WTC11 (cell line): ENCODE measurements around the gene U2SURP. TPM values are rescaled to one million over a fixed set of nuclear protein-coding genes. Genes with fewer than 3 reads are reported as not detected.

ENCODE experiments used
- ATAC-seq: fragments of 200-7000 bp; cut with Tn5 transposase; 2 replicates; pipeline ENCODE4 v1.10.0; 2021; ENCODE audit warnings: mild to moderate bottlenecking, moderate library complexity
- CTCF ChIA-PET: fragments of 300-600 bp; sonication (Branson Sonifier 250); formaldehyde crosslinking; loops from one replicate; lab custom pipeline; 2021; ENCODE audit warnings: antibody characterized with exemption; lab: Charles Lee
- POLR2A ChIA-PET: fragments of 350-600 bp; sonication (Branson Sonifier 250); formaldehyde crosslinking; loops from one replicate; lab custom pipeline; 2021; ENCODE audit warnings: antibody characterized with exemption; lab: Charles Lee
- DNase-seq: peaks from one replicate; pipeline ENCODE4 v3.0.0; 2021; ENCODE audit warnings: low spot score
- H3K27ac Mint-ChIP-seq: 2 replicates; pipeline ENCODE4 v1.8.0; 2021; ENCODE audit warnings: mixed read lengths
- H3K27me3 Mint-ChIP-seq: 2 replicates; pipeline ENCODE4 v1.8.0; 2021; ENCODE audit warnings: low read depth, mild to moderate bottlenecking, moderate library complexity, mixed read lengths
- H3K36me3 Mint-ChIP-seq: 2 replicates; pipeline ENCODE4 v1.8.0; 2021; ENCODE audit warnings: mixed read lengths
- H3K4me1 Mint-ChIP-seq: 2 replicates; pipeline ENCODE4 v1.8.0; 2022; ENCODE audit warnings: mixed read lengths
- H3K4me3 Mint-ChIP-seq: 2 replicates; pipeline ENCODE4 v1.8.0; 2021; ENCODE audit warnings: mild to moderate bottlenecking, moderate library complexity, mixed read lengths
- H3K9me3 Mint-ChIP-seq: 2 replicates; pipeline ENCODE4 v1.8.0; 2021; ENCODE audit warnings: mixed read lengths
- CBFB ChIP-seq: sonication (generic); formaldehyde crosslinking; IDR thresholded peaks from 2 replicates; pipeline ENCODE4 v1.8.1; 2022; ENCODE audit warnings: mild to moderate bottlenecking, low read depth, missing genetic modification reagents
- CTCF ChIP-seq: fragments of 200-600 bp; IDR thresholded peaks from 2 replicates; pipeline ENCODE4 v1.8.0; 2022; ENCODE audit warnings: antibody characterized with exemption
- E2F1 ChIP-seq: sonication (generic); formaldehyde crosslinking; IDR thresholded peaks from 2 replicates; pipeline ENCODE4 v1.8.0; 2022; ENCODE audit warnings: mild to moderate bottlenecking, missing genetic modification reagents
- ELF4 ChIP-seq: sonication (generic); formaldehyde crosslinking; IDR thresholded peaks from 2 replicates; pipeline ENCODE4 v1.8.1; 2022; ENCODE audit warnings: low read depth, mild to moderate bottlenecking, moderate library complexity, missing genetic modification reagents
- EMX1 ChIP-seq: fragments of 250-450 bp; sonication (Bioruptor Pico); IDR thresholded peaks from 2 replicates; pipeline ENCODE4 v1.8.0; 2021; ENCODE audit warnings: mild to moderate bottlenecking
- ERG ChIP-seq: fragments of 250-450 bp; sonication (Bioruptor Pico); IDR thresholded peaks from 2 replicates; pipeline ENCODE4 v1.8.0; 2021; ENCODE audit warnings: mild to moderate bottlenecking
- IRF2 ChIP-seq: sonication (generic); formaldehyde crosslinking; IDR thresholded peaks from 2 replicates; pipeline ENCODE4 v1.8.0; 2022; ENCODE audit warnings: low read depth, missing genetic modification reagents, borderline replicate concordance
- NR2C2 ChIP-seq: sonication (generic); formaldehyde crosslinking; IDR thresholded peaks from 2 replicates; pipeline ENCODE4 v1.8.0; 2022; ENCODE audit warnings: mild to moderate bottlenecking, missing genetic modification reagents
- NR3C1 ChIP-seq: sonication (generic); formaldehyde crosslinking; conservative IDR thresholded peaks from 2 replicates; pipeline ENCODE4 v1.8.1; 2023; ENCODE audit warnings: low read depth, mild to moderate bottlenecking, missing genetic modification reagents
- SP1 ChIP-seq: sonication (generic); formaldehyde crosslinking; conservative IDR thresholded peaks from 2 replicates; pipeline ENCODE4 v1.8.1; 2022; ENCODE audit warnings: missing genetic modification reagents
- TP53 ChIP-seq: sonication (generic); formaldehyde crosslinking; IDR thresholded peaks from 2 replicates; pipeline ENCODE4 v1.8.1; 2023; ENCODE audit warnings: mild to moderate bottlenecking, missing genetic modification reagents
- USF1 ChIP-seq: sonication (generic); formaldehyde crosslinking; IDR thresholded peaks from 2 replicates; pipeline ENCODE4 v1.8.0; 2022; ENCODE audit warnings: mild to moderate bottlenecking, missing genetic modification reagents
- ZBTB21 ChIP-seq: sonication (generic); formaldehyde crosslinking; IDR thresholded peaks from 2 replicates; pipeline ENCODE4 v1.8.1; 2023; ENCODE audit warnings: mild to moderate bottlenecking, missing genetic modification reagents, borderline replicate concordance
- ZNF138 ChIP-seq: sonication (generic); formaldehyde crosslinking; conservative IDR thresholded peaks from 2 replicates; pipeline ENCODE4 v1.8.1; 2022; ENCODE audit warnings: mild to moderate bottlenecking, moderate library complexity, missing genetic modification reagents
- ZNF232 ChIP-seq: sonication (generic); formaldehyde crosslinking; IDR thresholded peaks from 2 replicates; pipeline ENCODE4 v1.8.0; 2022; ENCODE audit warnings: mild to moderate bottlenecking, missing genetic modification reagents
- ZNF423 ChIP-seq: fragments of 250-450 bp; sonication (Bioruptor Pico); IDR thresholded peaks from 2 replicates; pipeline ENCODE4 v2.1.2; 2022; ENCODE audit warnings: mild to moderate bottlenecking, moderate library complexity
- ZNF425 ChIP-seq: fragments of 250-450 bp; sonication (Bioruptor Pico); conservative IDR thresholded peaks from 2 replicates; pipeline ENCODE4 v1.9.0; 2021; ENCODE audit warnings: mild to moderate bottlenecking
- ZSCAN18 ChIP-seq: fragments of 250-450 bp; sonication (Bioruptor Pico); IDR thresholded peaks from 2 replicates; pipeline ENCODE4 v2.1.2; 2022; ENCODE audit warnings: mild to moderate bottlenecking, moderate library complexity
- total RNA-seq: library from RNA; stranded (reverse); gene quantifications from 3 replicates; pipeline ENCODE4 v1.2.3, GENCODE V29; 2021
- TF ChIP-seq, protein P1 (sequence below): sonication (generic); formaldehyde crosslinking; IDR thresholded peaks from 2 replicates; pipeline ENCODE4 v1.8.1; 2022; ENCODE audit warnings: low read depth, mild to moderate bottlenecking, moderate library complexity, missing genetic modification reagents, borderline replicate concordance
- TF ChIP-seq, protein P2 (sequence below): sonication (generic); formaldehyde crosslinking; conservative IDR thresholded peaks from 2 replicates; pipeline ENCODE4 v1.8.1; 2023; ENCODE audit warnings: mild to moderate bottlenecking, low read depth, missing genetic modification reagents, moderate library complexity
- TF ChIP-seq, protein P3 (sequence below): sonication (generic); formaldehyde crosslinking; IDR thresholded peaks from 2 replicates; pipeline ENCODE4 v1.8.0; 2023; ENCODE audit warnings: missing genetic modification reagents

The U2SURP gene
- total RNA-seq, 1 experiment from 2014 or later, result 133 TPM

GRCh38 chr3:142958707-142959106 is 42.7 kb upstream of the U2SURP start:
- H3K36me3 Mint-ChIP-seq, result peaks cover 3% of the 10 kb centered on the region; the same call in 1 of the 2 replicates
- TF ChIP-seq IRF2 (no peak), ZSCAN18 (CRISPR knock-in tag) (no peak), SP1 (CRISPR knock-in tag) (no peak), ERG (CRISPR knock-in tag) (no peak), ZNF138 (no peak), ELF4 (CRISPR knock-in tag) (no peak), ZBTB21 (no peak), ZNF423 (no peak), CTCF (no peak), ZNF232 (CRISPR knock-in tag) (no peak), E2F1 (CRISPR knock-in tag) (no peak), CBFB (no peak)
- TF ChIP-seq, protein P1, sequence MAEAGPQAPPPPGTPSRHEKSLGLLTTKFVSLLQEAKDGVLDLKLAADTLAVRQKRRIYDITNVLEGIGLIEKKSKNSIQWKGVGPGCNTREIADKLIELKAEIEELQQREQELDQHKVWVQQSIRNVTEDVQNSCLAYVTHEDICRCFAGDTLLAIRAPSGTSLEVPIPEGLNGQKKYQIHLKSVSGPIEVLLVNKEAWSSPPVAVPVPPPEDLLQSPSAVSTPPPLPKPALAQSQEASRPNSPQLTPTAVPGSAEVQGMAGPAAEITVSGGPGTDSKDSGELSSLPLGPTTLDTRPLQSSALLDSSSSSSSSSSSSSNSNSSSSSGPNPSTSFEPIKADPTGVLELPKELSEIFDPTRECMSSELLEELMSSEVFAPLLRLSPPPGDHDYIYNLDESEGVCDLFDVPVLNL (CRISPR knock-in tag), result no peak
- TF ChIP-seq, protein P2, sequence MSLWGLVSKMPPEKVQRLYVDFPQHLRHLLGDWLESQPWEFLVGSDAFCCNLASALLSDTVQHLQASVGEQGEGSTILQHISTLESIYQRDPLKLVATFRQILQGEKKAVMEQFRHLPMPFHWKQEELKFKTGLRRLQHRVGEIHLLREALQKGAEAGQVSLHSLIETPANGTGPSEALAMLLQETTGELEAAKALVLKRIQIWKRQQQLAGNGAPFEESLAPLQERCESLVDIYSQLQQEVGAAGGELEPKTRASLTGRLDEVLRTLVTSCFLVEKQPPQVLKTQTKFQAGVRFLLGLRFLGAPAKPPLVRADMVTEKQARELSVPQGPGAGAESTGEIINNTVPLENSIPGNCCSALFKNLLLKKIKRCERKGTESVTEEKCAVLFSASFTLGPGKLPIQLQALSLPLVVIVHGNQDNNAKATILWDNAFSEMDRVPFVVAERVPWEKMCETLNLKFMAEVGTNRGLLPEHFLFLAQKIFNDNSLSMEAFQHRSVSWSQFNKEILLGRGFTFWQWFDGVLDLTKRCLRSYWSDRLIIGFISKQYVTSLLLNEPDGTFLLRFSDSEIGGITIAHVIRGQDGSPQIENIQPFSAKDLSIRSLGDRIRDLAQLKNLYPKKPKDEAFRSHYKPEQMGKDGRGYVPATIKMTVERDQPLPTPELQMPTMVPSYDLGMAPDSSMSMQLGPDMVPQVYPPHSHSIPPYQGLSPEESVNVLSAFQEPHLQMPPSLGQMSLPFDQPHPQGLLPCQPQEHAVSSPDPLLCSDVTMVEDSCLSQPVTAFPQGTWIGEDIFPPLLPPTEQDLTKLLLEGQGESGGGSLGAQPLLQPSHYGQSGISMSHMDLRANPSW, result no peak
- peaks cover 11% of the 10 kb centered on the region for H3K4me1 Mint-ChIP-seq
- no peak overlapping the region for H3K27ac Mint-ChIP-seq
- DNase-seq, result no peak
- no peak overlapping the region for H3K4me3 Mint-ChIP-seq
- ChIA-PET POLR2A (no interaction called here), CTCF (interaction anchor here (1.0 to 1.4 kb wide), 2 partner anchors 27 to 30 kb away, joined by 3 to 5 read pairs; no protein-coding TSS in a partner anchor)
- H3K9me3 Mint-ChIP-seq, result no peaks in the 10 kb centered on the region
- H3K27me3 Mint-ChIP-seq, result peaks cover 26% of the 10 kb centered on the region
- ATAC-seq, result no peak

DNA sequence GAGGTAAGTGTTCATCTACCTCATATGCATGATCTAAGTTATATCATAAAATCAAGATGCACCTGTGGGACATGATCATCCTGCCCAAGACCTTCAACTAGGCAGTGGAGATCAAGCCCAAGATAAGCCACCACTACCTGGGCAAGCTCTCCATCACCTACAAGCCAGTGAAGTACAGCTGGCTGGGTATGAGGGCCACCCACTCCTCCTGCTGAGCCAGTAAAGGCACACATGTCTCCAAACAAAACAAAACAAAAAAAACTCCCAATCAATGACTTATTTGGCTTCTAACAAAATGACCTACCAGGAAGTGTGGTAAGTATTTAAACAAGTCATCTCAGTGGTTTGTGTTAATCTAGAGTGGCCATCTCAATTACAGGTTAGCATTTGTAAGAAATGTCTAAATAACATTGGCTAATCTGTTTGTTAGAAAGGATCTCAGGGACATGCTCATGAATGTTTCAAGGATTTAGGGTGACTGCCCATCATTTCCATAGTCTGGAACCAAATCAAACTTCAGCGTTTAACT is 41.0 kb upstream of the U2SURP start:
- POLR2A ChIA-PET, result interaction anchor here (0.7 to 0.9 kb wide), 2 partner anchors 13 to 14 kb away, joined by 3 read pairs; no protein-coding TSS in a partner anchor
- no peak overlapping the region for H3K4me3 Mint-ChIP-seq
- peaks cover 15% of the 10 kb centered on the region for H3K4me1 Mint-ChIP-seq
- H3K36me3 Mint-ChIP-seq, result peaks cover 3% of the 10 kb centered on the region; the same call in 1 of the 2 replicates
- H3K9me3 Mint-ChIP-seq, result no peaks in the 10 kb centered on the region
- H3K27ac Mint-ChIP-seq, result no peak overlapping the region
- peaks cover 42% of the 10 kb centered on the region for H3K27me3 Mint-ChIP-seq
- CTCF ChIA-PET, result interaction anchor here (1.1 kb wide), 1 partner anchor 15 kb away, joined by 4 read pairs; no protein-coding TSS in a partner anchor
- DNase-seq (no peak), ATAC-seq (no peak)
- TF ChIP-seq EMX1 (CRISPR knock-in tag) (no peak), TP53 (CRISPR knock-in tag) (no peak), USF1 (CRISPR knock-in tag) (no peak), NR2C2 (CRISPR knock-in tag) (no peak), NR3C1 (CRISPR knock-in tag) (no peak), ZNF425 (CRISPR knock-in tag) (no peak)
- TF ChIP-seq, protein P3, sequence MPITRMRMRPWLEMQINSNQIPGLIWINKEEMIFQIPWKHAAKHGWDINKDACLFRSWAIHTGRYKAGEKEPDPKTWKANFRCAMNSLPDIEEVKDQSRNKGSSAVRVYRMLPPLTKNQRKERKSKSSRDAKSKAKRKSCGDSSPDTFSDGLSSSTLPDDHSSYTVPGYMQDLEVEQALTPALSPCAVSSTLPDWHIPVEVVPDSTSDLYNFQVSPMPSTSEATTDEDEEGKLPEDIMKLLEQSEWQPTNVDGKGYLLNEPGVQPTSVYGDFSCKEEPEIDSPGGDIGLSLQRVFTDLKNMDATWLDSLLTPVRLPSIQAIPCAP (CRISPR knock-in tag), result no peak
